Esophagus muscularis mucosa (tissue), 4 donors: ENCODE results near the gene RAB11A. TPM values are rescaled to one million over a fixed set of nuclear protein-coding genes. Genes with fewer than 3 reads are reported as not detected.

Experiments
- DNase-seq: peaks from one replicate; pipeline ENCODE4 v3.0.0-alpha.2; 2017; ENCODE audit errors: extremely low spot score
- H3K27ac ChIP-seq, 4 donors: fragments of 200-600 bp; sonication (generic); replicated peaks in 1 of 4; 1 replicate in 3 of 4; 2 replicates in 1 of 4; pipeline ENCODE4 v1.5.1; 2016 to 2019; ENCODE audit warnings: mild to moderate bottlenecking in 1 of 4
- H3K27me3 ChIP-seq, 4 donors: fragments of 200-600 bp; sonication (generic); one replicate each; pipeline versions ENCODE4 v1.5.1 to v1.6.0; 2016 to 2019
- H3K36me3 ChIP-seq, 4 donors: fragments of 200-600 bp; sonication (generic); one replicate each; pipeline ENCODE4 v1.5.1; 2016 to 2019
- H3K4me1 ChIP-seq, 4 donors: fragments of 200-600 bp; sonication (generic); one replicate each; pipeline ENCODE4 v1.5.1; 2016 to 2019
- H3K4me3 ChIP-seq, 4 donors: fragments of 200-600 bp; sonication (generic); 1 replicate in 2 of 4; 2 replicates in 2 of 4; pipeline ENCODE4 v1.5.1; 2016 to 2019; ENCODE audit warnings: mild to moderate bottlenecking in 4 of 4, moderate library complexity in 1 of 4
- H3K9me3 ChIP-seq, 4 donors: fragments of 200-600 bp; sonication (generic); 1 replicate in 3 of 4; 2 replicates in 1 of 4; pipeline ENCODE4 v1.5.1; 2016 to 2019
- CTCF ChIP-seq, 3 experiments: fragments of 200-600 bp in 2 of 3; fragments of 450-650 bp in 1 of 3; sonication (generic) in 2 of 3; IDR thresholded peaks; one replicate each; pipeline ENCODE4 v1.5.1; 2017 to 2019; ENCODE audit warnings: antibody characterized with exemption in 3 of 3, mild to moderate bottlenecking in 2 of 3, moderate library complexity in 1 of 3
- EP300 ChIP-seq: sonication (generic); formaldehyde crosslinking; IDR thresholded peaks from one replicate; pipeline ENCODE4 v1.6.1; 2017; ENCODE audit warnings: antibody characterized with exemption
- POLR2A ChIP-seq: fragments of 450-650 bp; IDR thresholded peaks from one replicate; pipeline ENCODE4 v1.6.1; 2017; ENCODE audit warnings: antibody characterized with exemption, moderate library complexity, mild to moderate bottlenecking, low read depth
- POLR2AphosphoS5 ChIP-seq, 2 donors: sonication (generic); formaldehyde crosslinking; IDR thresholded peaks; one replicate each; pipeline ENCODE4 v1.6.1; 2017; ENCODE audit warnings: antibody characterized with exemption in 2 of 2
- WGBS: methylation state at CpG from one replicate; pipeline ENCODE4 v1.1.5; 2018; 5-methylcytosine and 5-hydroxymethylcytosine counted together
- intact Hi-C: fragments of 100-400 bp; cut with DNase I; formaldehyde crosslinking; loops from one replicate; pipeline ENCODE4 v1.15.1; 2023
- total RNA-seq, 4 donors: library from RNA; depleted of rRNA; stranded (reverse); fragments of >200 nt; gene quantifications; one replicate each; pipeline versions ENCODE4 v1.1.0 to v1.2.1, GENCODE V29; 2016

RAB11A gene
- total RNA-seq, 4 donors from 2014 or later, result 51.9 to 134 (median 122) TPM

- Histone ChIP-seq H3K4me3 (no peak overlapping the region), H3K9me3 (no peaks in the 10 kb centered on the region), H3K27ac (no peak overlapping the region), H3K4me1 (peaks cover 0 to 5% (median 0%) of the 10 kb centered on the region in 4 donors), H3K27me3 (no peaks in the 10 kb centered on the region), H3K36me3 (peaks cover 27 to 94% (median 61%) of the 10 kb centered on the region in 4 donors)
- intact Hi-C loops, result no loop called here
- WGBS, result 94% methylated on average over 6 of the region's 6 CpGs
- DNase-seq, result no peak
- TF ChIP-seq POLR2AphosphoS5 (IDR thresholded peaks at IDR 0.05) (no peak), CTCF (IDR thresholded peaks at IDR 0.05) (no peak), POLR2A (no peak), EP300 (no peak)
These were observed 14.3 kb downstream of the RAB11A start for GRCh38 chr15:65883571-65883970.

GRCh38 chr15:65884511-65884910, 15.2 kb downstream of the RAB11A start:
- no peak for DNase-seq
- peaks cover 0 to 5% (median 0%) of the 10 kb centered on the region in 4 donors for H3K4me1 ChIP-seq
- intact Hi-C loops, result no loop called here
- H3K4me3 ChIP-seq, result no peak overlapping the region
- peaks cover 18 to 94% (median 60%) of the 10 kb centered on the region in 4 donors for H3K36me3 ChIP-seq
- H3K9me3 ChIP-seq, result no peaks in the 10 kb centered on the region
- no peaks in the 10 kb centered on the region for H3K27me3 ChIP-seq
- no peak overlapping the region for H3K27ac ChIP-seq
- TF ChIP-seq POLR2A, result no peak

GRCh38 chr15:65885668-65886218, 16.5 kb downstream of the RAB11A start:
- intact Hi-C loops, result no loop called here
- TF ChIP-seq CTCF (IDR thresholded peaks at IDR 0.05) (no peak), POLR2AphosphoS5 (IDR thresholded peaks at IDR 0.05) (no peak), POLR2A (no peak), EP300 (no peak)

GRCh38 chr15:65887565-65887964, 18.3 kb downstream of the RAB11A start:
- Histone ChIP-seq H3K4me3 (no peak overlapping the region), H3K4me1 (no peaks in the 10 kb centered on the region), H3K9me3 (no peaks in the 10 kb centered on the region), H3K36me3 (peaks cover 9 to 77% (median 52%) of the 10 kb centered on the region in 4 donors), H3K27me3 (no peaks in the 10 kb centered on the region), H3K27ac (no peak overlapping the region)
- WGBS, result 88% methylated on average over 3 of the region's 3 CpGs
- TF ChIP-seq POLR2A, result no peak
- no peak for TF ChIP-seq EP300
- TF ChIP-seq POLR2AphosphoS5 (IDR thresholded peaks at IDR 0.05), result no peak
- no peak for TF ChIP-seq CTCF (IDR thresholded peaks at IDR 0.05)
- intact Hi-C loops, result no loop called here
- no peak for DNase-seq

More at GRCh38 chr15:65885668-65886218, 16.5 kb downstream of the RAB11A start:
- Histone ChIP-seq H3K36me3 (peaks cover 9 to 90% (median 54%) of the 10 kb centered on the region in 4 donors), H3K9me3 (no peaks in the 10 kb centered on the region), H3K4me1 (peaks cover 0 to 5% (median 0%) of the 10 kb centered on the region in 4 donors), H3K27me3 (no peaks in the 10 kb centered on the region), H3K4me3 (no peak overlapping the region), H3K27ac (no peak overlapping the region)
- no peak for DNase-seq
- 75% methylated on average over 4 of the region's 4 CpGs for WGBS

GRCh38 chr15:65888981-65889380, 19.7 kb downstream of the RAB11A start:
- Histone ChIP-seq H3K9me3 (no peaks in the 10 kb centered on the region), H3K4me3 (no peak overlapping the region), H3K4me1 (no peaks in the 10 kb centered on the region), H3K27me3 (no peaks in the 10 kb centered on the region), H3K27ac (no peak overlapping the region), H3K36me3 (peaks cover 5 to 73% (median 50%) of the 10 kb centered on the region in 4 donors)
- no peak for TF ChIP-seq CTCF (IDR thresholded peaks at IDR 0.05)
- no peak for TF ChIP-seq EP300
- TF ChIP-seq POLR2A, result no peak
- TF ChIP-seq POLR2AphosphoS5 (IDR thresholded peaks at IDR 0.05), result no peak
- intact Hi-C loops, result no loop called here
- DNase-seq, result no peak
- 74% methylated on average over 3 of the region's 3 CpGs for WGBS
